Muscle of arm (tissue), 12 donors: ENCODE data around the gene FUT9. TPM values are rescaled to one million over a fixed set of nuclear protein-coding genes. Genes with fewer than 3 reads are reported as not detected.

Experiments
- DNase-seq: peaks from one replicate; pipeline ENCODE4 v3.0.0-alpha.2; 2013
- polyA plus RNA-seq, 12 donors: library from polyadenylated mRNA; unstranded; fragments of 120-200 nt; gene quantifications; one replicate each; pipeline ENCODE4 v1.2.1, GENCODE V29; 2013; ENCODE audit not compliant: insufficient read length in 12 of 12

Gene FUT9
- polyA plus RNA-seq, 12 donors: 0.10 to 0.54 (median 0.18) TPM; not detected in 2

GRCh38 chr6:96066376-96066775 lies 50.6 kb downstream of the FUT9 start:
- DNase-seq: no peak

GRCh38 chr6:96073555-96073954 lies 57.8 kb downstream of the FUT9 start:
- no peak for DNase-seq

DNA sequence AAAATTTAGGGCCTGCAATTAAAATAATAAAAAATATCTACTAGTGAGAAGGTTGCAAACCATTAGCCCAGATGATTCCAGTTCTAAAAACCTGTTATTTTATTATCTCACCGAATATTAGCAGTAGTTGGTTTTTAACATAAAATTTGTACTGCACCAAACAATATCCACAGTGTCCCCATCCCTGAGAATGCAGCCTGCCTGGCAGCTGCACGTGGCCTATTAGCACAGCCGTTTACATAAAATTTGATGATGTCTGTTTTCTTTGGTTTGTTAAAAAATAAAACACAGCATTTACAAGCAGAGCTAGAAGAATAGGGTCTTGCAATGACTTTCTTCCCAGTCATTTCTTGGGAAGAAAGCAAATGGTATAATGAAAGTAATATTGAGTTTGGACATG lies 58.2 kb downstream of the FUT9 start:
- DNase-seq: no peak

GRCh38 chr6:96075826-96076225 lies 60.1 kb downstream of the FUT9 start:
- no peak for DNase-seq

- no peak for DNase-seq
Measured at GRCh38 chr6:96086745-96087144, 71.0 kb downstream of the FUT9 start.

DNA sequence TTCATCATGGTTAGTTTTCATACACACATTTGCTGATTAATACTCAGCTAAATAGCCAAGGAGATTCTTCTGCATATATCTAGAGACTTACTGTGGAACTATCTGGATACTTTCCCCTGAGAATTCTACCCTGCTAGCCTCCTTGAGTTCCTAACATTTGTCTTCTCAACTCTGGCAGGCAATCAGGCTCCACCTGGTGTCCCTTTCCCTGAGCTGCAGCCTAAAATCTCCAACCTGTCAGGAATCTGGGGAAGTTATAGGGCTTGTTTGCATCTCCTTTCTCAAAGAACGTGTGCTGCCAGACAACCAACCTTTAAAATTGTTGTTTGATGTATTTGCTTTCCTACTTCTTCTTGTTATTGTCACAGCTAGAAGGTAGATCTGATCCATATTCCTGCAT lies 73.4 kb downstream of the FUT9 start:
- DNase-seq: no peak

- no peak for DNase-seq
Measured at GRCh38 chr6:96094077-96094476, 78.3 kb downstream of the FUT9 start.

DNA sequence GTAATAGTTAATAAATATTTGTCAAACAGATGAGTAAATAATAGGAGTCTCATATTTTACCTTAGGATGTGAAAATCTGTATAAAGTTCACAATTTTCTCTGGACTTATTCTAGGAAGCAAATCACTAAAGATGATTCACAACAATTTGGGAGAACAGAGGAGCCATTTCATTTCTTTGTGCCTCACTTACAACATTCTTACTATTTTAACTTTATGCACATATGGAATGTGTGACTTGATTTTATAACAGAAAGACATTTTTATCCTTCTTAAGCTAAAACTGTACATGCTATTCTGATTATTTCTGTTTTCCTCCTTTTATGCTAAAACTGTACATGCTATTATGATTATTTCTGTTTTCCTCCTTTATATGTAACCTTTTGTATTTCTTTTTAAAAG lies 83.3 kb downstream of the FUT9 start:
- DNase-seq: no peak

DNA sequence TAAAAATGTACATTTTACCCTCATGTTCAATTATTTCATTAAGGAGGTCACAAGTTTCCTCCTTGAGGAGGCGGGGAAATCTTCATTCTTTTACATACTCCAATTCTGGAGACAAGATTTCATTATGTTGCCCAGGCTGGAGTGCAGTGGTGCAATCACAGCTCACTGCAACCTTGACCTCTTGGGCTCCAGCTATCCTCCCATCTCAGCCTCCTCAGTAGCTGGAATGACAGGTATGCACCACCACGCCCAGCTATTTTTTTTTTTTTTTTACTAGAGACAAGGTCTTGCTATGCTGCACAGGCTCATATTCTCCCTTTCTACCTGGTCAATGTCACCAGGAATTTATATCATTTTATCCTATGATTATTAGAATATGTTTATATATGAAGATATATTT lies 85.8 kb downstream of the FUT9 start:
- DNase-seq: no peak

DNA sequence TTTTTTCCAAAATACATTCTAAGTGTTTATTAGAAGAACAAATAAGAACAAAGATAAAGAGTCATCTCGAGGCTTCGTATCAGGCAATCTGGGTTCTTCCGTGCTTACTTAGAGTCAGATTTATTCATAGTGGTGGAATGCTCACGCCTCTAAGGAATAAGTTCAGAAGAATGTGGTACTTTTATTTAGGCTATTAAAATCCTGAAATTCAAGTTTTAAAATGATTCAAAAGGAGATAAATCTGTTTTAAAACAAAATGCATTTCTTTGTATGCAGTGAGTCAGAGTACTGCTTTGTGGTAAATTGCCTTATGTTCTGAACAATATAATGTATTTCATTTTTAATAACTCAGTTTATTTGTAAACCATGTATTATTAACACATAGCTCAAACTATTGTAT lies 89.1 kb downstream of the FUT9 start:
- DNase-seq: no peak

- no peak for DNase-seq
Measured at GRCh38 chr6:96110878-96111277, 95.1 kb downstream of the FUT9 start.

DNA sequence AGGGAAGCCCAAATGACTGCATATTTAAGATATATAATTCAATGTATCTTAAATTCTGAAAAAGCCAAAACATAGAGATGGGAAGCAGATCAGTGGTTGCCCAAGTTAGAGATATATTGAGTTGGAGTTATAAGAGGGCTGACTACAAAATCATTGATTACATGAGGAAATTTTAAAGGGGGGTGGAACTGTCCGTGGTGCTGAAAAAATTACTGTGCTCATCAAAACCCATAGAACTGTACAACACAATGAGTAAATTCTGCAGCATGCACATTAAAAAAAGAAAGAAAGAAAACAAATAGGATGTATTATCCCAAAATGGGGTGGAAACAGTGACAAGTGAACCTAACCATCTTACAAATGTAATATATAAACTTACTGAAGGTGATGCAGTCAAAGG lies 100.9 kb downstream of the FUT9 start:
- peak; percentile 7 for DNase-seq

DNA sequence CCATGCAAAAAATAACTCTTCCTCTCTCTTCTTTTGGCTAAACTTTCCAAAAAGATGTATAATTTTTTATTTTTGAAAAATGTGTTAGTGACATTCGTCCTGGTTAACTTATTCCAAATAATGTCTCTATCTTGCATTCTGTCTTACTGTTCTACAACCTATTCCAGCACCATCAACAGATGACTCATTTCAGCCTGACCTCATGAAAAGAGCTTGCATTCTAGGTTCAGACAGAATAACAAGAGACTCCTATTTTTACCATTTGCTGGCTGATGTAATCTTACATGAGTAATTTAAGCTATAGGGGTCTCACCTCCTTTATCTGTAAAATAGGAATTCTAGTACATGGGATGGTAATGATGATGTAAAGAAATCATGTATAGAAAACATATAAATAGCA lies 109.0 kb downstream of the FUT9 start:
- DNase-seq: no peak

DNA sequence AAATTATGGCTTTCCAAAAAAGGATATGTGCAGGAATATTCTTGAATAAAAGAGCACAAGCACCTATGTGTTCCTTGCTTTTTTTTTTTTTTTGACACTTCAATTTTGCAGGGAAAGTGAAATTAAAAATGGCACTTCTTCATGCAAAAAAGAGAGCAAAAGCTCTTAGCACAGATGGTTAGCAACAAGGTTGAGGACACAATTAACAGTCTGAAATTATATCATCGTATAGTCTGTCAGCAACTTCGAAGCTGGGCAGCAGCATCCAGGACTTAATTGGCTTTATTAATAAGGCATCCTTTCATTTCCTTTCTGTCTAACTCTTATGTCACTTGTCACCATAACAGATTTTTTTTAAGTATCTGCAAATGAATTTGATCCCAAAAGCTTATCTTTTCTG lies 122.6 kb downstream of the FUT9 start:
- no peak for DNase-seq

DNA sequence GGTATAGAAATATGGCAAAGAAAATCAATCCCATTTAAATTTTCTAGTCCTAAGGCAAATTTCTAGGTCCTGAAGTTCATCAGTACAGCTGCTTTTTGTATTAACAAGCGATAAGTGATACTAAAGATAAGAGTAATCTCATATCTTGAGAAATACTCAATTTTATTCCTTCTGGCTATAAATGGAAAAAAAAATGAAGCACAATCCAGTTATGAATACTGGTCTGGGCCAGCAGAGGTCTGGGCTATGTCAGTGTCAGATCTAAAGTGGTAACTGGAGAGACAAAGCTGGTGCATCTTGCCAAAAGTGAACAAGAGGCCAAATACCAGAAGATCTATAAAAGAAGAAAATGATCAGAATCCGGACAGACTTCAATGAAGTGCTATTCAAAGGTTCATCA lies 126.4 kb downstream of the FUT9 start:
- DNase-seq: no peak

DNA sequence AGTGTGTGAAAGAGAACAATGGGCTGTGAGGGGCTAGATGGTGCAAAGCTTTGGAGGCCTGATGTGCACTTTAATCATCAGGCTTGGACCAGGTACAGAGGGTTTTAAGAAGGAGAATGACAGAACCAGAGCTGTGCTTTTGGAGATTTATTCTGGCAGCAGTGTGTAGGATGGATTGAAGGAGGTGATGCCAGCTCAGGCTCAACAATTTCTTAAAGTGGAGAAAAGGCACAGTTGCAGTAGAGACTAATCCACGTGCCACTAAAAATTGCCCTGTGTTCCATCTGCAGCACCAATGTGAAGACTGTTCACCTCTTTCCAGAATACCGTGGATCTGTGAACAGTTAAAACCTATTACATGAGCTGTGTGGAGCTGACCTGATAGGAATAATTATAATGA lies 134.7 kb downstream of the FUT9 start:
- DNase-seq: no peak

DNA sequence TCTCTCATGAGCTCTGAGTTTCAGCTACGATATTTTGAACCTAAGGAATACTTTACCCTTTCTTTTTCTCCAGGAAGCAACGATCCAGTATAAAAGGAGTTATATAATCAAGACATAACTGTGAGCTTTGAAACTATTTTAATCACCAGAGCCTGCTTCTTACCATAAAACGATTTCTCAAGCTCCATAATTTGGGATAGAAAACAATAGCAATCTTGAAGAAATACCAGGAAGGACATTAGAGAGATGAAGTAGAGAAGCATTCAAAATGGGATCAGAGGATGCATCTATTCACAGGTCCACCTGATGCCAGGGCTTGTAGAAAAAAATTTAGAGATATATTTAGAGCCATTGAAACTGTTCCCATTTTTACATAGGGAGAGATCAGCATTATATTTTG lies 135.9 kb downstream of the FUT9 start:
- no peak for DNase-seq

DNA sequence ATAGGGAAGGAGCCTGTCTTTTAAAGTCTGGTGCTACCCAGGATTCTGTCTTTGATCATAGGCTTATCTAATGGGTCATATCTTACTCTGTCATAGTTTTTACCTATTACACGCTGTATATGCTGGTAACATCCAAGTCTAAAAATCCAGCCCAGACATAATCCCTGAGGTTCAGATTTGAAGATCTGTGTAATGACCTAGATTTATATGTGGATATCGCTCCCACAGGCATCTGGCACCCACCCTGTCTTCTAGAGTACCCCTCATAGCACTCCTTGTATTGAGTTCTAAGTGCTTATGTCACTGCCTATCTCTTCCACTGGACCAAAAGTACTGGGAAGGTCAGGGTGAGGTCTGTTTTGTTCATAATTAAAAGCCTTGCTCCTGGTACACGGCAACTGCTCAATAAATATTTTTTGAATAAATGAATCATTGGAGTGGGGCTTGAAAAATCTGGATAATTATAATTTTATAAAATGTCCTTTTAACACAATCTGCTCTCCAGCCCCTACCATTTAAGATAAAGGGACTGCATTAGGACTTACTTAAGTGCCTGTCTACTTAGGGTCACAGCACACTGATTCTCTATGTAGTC lies 136.4 kb downstream of the FUT9 start:
- no peak for DNase-seq

DNA sequence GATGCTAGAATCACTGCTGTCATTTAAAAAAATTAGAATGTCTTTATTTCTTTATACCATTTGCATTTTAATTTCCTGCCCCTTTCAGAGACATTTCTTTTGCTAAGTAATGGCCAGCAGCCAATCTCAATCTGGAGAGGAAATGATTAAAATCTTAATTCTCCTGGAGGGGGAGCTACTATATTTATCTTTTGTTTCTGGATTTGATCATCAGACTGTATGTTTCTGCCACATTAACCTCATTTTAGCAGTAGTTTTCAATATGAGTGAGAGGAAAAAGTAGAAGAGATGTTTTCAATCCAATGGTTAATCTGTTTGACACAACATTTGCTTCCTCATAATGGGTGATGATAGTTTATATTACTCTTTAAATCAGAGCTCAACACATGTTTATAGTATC lies 138.0 kb downstream of the FUT9 start:
- DNase-seq: no peak

DNA sequence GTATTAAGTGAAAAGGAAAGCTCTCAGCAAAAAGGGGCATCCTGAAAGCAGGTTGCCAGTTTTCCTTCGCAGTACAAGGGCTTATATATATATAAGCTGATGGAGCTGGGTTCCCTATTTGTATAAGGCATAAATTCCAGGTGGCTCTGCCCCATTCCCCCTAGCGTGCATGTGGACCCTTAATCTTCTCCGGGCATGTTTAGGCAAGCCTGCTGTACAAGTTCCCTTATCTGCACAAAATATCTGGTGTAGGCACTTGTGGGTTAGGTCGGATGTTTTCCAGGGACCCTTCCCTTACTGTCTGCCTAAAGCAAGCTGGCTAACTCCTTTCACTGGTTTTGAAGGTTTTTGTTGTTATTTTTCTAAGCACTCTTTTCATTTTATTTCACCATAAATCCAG lies 140.7 kb downstream of the FUT9 start:
- DNase-seq: no peak

DNA sequence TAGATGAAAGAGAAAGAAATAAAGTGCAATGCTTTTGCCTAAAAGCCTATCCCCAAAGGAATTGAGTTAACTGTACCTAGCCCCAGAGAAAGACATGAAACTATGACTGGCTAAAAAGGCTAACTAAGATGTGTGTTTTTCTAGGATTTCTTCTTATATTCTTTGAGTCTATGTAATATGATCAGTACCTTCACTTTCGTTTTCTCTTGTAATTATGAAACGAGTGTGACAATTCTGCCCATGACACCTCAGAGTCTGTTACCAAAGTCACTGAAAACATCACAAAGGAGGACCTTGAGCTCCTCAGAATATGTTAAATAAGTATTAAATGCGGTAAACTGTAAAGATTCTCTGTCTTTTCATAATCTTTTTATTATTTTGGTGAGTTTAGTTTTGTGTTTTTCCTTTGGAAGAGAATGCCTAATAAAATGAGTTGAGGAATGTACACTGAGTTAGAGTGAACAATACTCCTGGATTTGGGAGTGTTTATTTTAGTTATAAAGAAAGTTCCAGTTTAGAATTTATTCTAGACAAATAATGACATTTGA lies 141.3 kb downstream of the FUT9 start:
- no peak for DNase-seq

GRCh38 chr6:96162711-96163120 lies 146.9 kb downstream of the FUT9 start:
- no peak for DNase-seq

GRCh38 chr6:96164802-96165201 lies 149.0 kb downstream of the FUT9 start:
- no peak for DNase-seq

GRCh38 chr6:96171112-96171511 lies 155.3 kb downstream of the FUT9 start:
- DNase-seq: no peak
